Endothelial cell of umbilical vein (primary cell): ENCODE measurements around the gene PRSS35. TPM values are rescaled to one million over a fixed set of nuclear protein-coding genes. Genes with fewer than 3 reads are reported as not detected.

ENCODE experiments used
- BruUV-seq: library from RNA; stranded (reverse); fragments of 400-500 nt; replicated peaks from 2 replicates; lab custom pipeline; 2021; lab: Mats Ljungman, UMichigan
- CTCF ChIA-PET: fragments of 300-600, 350-600 bp; sonication (Branson Sonifier 250); formaldehyde crosslinking; loops from one replicate; lab custom pipeline; 2021; ENCODE audit warnings: antibody characterized with exemption, inconsistent platforms; lab: Charles Lee
- POLR2A ChIA-PET: fragments of 300-600, 350-600 bp; sonication (Branson Sonifier 250); formaldehyde crosslinking; loops from one replicate; lab custom pipeline; 2021; ENCODE audit warnings: antibody characterized with exemption, inconsistent platforms; lab: Charles Lee
- DNase-seq: peaks from one replicate; pipeline ENCODE4 v3.0.0-alpha.2; 2011; ENCODE audit warnings: low read depth, low spot score
- FAIRE-seq: peaks from 2 replicates; lab custom pipeline; 2011; peaks lifted over from hg19 to GRCh38; lab: Jason Lieb, UNC
- H2AFZ ChIP-seq: 2 replicates; pipeline ENCODE4 v1.6.0; 2012; ENCODE audit warnings: low read depth, low read length, control low read depth, inconsistent platforms
- H3K27ac ChIP-seq: 2 replicates; pipeline ENCODE4 v1.5.1; 2011; ENCODE audit warnings: low read depth, mild to moderate bottlenecking, control low read depth, low read length, moderate library complexity; ENCODE audit not compliant: insufficient read depth
- H3K27me3 ChIP-seq, 2 experiments: 2 replicates each; pipeline versions ENCODE4 v1.6.0 to v1.6.1; 2011; ENCODE audit warnings: low read length in 2 of 2, mixed read lengths in 1 of 2; ENCODE audit not compliant: control insufficient read depth in 2 of 2, insufficient read depth in 2 of 2
- H3K36me3 ChIP-seq, 2 experiments: 2 replicates in 1 of 2; 3 replicates in 1 of 2; pipeline ENCODE4 v1.5.1; 2011; ENCODE audit warnings: low read length in 2 of 2, mild to moderate bottlenecking in 1 of 2, moderate library complexity in 1 of 2; ENCODE audit not compliant: control insufficient read depth in 2 of 2, insufficient read depth in 2 of 2; ENCODE audit errors: extremely low read depth in 1 of 2
- H3K4me1 ChIP-seq: 3 replicates; pipeline ENCODE4 v1.5.1; 2011; ENCODE audit warnings: mild to moderate bottlenecking, low read length; ENCODE audit not compliant: control insufficient read depth, insufficient read depth; ENCODE audit errors: extremely low read depth
- H3K4me2 ChIP-seq: 2 replicates; pipeline ENCODE4 v1.6.1; 2011; ENCODE audit warnings: low read length, control low read depth, mixed read lengths; ENCODE audit not compliant: insufficient read depth
- H3K4me3 ChIP-seq, 3 experiments: fragments of 200-600 bp in 1 of 3; sonication (generic), shearing (Covaris generic) in 1 of 3; replicated peaks in 1 of 3; 2 replicates each; pipeline ENCODE4 v1.5.1; 2011 to 2016; ENCODE audit warnings: control low read depth in 3 of 3, low read length in 3 of 3, mild to moderate bottlenecking in 2 of 3, inconsistent platforms in 1 of 3, low read depth in 1 of 3, moderate library complexity in 1 of 3; ENCODE audit not compliant: insufficient read depth in 1 of 3
- H3K79me2 ChIP-seq: 2 replicates; pipeline ENCODE4 v1.6.0; 2012; ENCODE audit warnings: low read length, inconsistent platforms; ENCODE audit not compliant: control insufficient read depth, insufficient read depth
- H3K9ac ChIP-seq: replicated peaks from 2 replicates; pipeline ENCODE3; 2011; ENCODE audit warnings: low read length, control low read depth; ENCODE audit not compliant: insufficient read depth; ENCODE audit errors: extremely low read depth
- H3K9me1 ChIP-seq: replicated peaks from 3 replicates; pipeline ENCODE4 v1.6.0; 2011; ENCODE audit warnings: mild to moderate bottlenecking, low read length; ENCODE audit not compliant: control insufficient read depth, insufficient read depth; ENCODE audit errors: extremely low read depth
- H3K9me3 ChIP-seq: replicated peaks from 2 replicates; pipeline ENCODE4 v1.5.1; 2012; ENCODE audit warnings: low read length, inconsistent platforms; ENCODE audit not compliant: control insufficient read depth, insufficient read depth
- H4K20me1 ChIP-seq: replicated peaks from 2 replicates; pipeline ENCODE3; 2011; ENCODE audit warnings: mild to moderate bottlenecking, low read length; ENCODE audit not compliant: control insufficient read depth, insufficient read depth; ENCODE audit errors: extremely low read depth
- EZH2 ChIP-seq: IDR thresholded peaks from 2 replicates; pipeline ENCODE4 v1.6.1; 2012; ENCODE audit warnings: borderline replicate concordance, low read depth, mild to moderate bottlenecking, moderate library complexity, low read length, inconsistent platforms; ENCODE audit not compliant: severe bottlenecking
- FOS ChIP-seq: IDR thresholded peaks from 2 replicates; pipeline ENCODE4 v1.6.1; 2011; ENCODE audit warnings: mild to moderate bottlenecking, low read length, moderate library complexity, borderline replicate concordance; ENCODE audit not compliant: insufficient read depth
- GATA2 ChIP-seq: IDR thresholded peaks from 2 replicates; pipeline ENCODE4 v1.7.0; 2011; ENCODE audit warnings: low read depth, mild to moderate bottlenecking, moderate library complexity, mixed read lengths, low read length; ENCODE audit not compliant: insufficient read length, insufficient read depth
- JUN ChIP-seq: IDR thresholded peaks from 2 replicates; pipeline ENCODE4 v1.6.1; 2011; ENCODE audit warnings: borderline replicate concordance, low read depth; ENCODE audit not compliant: insufficient read length, insufficient read depth
- POLR2A ChIP-seq: IDR thresholded peaks from 2 replicates; pipeline ENCODE4 v1.6.1; 2012; ENCODE audit warnings: low read depth, mild to moderate bottlenecking, control low read depth, low read length
- POLR2AphosphoS5 ChIP-seq: IDR thresholded peaks from 2 replicates; pipeline ENCODE4 v1.6.1; 2012; ENCODE audit warnings: low read depth, mild to moderate bottlenecking, control low read depth, low read length, moderate library complexity; ENCODE audit not compliant: insufficient read depth
- dilution Hi-C: fragments of 300-500 bp; cut with MboI; formaldehyde crosslinking; loops from one replicate; pipeline ENCODE4 v1.15.0; 2019; ENCODE audit warnings: low sequenced_read_pairs; ENCODE audit not compliant: extremely low pct_ligation_motif_present
- intact Hi-C: fragments of 100-400 bp; cut with micrococcal nuclease; formaldehyde crosslinking; loops from one replicate; pipeline ENCODE4 v1.10.0; 2022
- polyA plus RNA-seq, 4 experiments: library from polyadenylated mRNA; depleted of rRNA in 3 of 4; stranded (reverse) in 3 of 4; unstranded in 1 of 4; fragments of >200 nt; gene quantifications; 2 replicates each; pipeline versions ENCODE4 v1.2.1 to v1.2.3, GENCODE V29; 2011 to 2012; ENCODE audit warnings: missing spikeins in 1 of 4
- total RNA-seq: library from RNA; stranded (reverse); gene quantifications from 2 replicates; pipeline ENCODE4 v1.2.3, GENCODE V29; 2021
- TF ChIP-seq, protein P1 (sequence below), 2 donors: IDR thresholded peaks; 1 replicate in 1 of 2; 2 replicates in 1 of 2; pipeline ENCODE4 v1.5.1; 2011; ENCODE audit warnings: low read length in 2 of 2, mild to moderate bottlenecking in 2 of 2, moderate library complexity in 2 of 2, control low read depth in 1 of 2, inconsistent platforms in 1 of 2, low read depth in 1 of 2; ENCODE audit not compliant: insufficient read depth in 1 of 2; ENCODE audit errors: extremely low read depth in 1 of 2
- TF ChIP-seq, protein P2 (sequence below): IDR thresholded peaks from 2 replicates; pipeline ENCODE4 v1.6.1; 2011; ENCODE audit not compliant: insufficient read depth, insufficient read length

Gene PRSS35
- total and polyA plus RNA-seq, 2 donors (not counting 3 experiments of a cell fraction or from before 2014, with no cell fraction given): not detected

DNA sequence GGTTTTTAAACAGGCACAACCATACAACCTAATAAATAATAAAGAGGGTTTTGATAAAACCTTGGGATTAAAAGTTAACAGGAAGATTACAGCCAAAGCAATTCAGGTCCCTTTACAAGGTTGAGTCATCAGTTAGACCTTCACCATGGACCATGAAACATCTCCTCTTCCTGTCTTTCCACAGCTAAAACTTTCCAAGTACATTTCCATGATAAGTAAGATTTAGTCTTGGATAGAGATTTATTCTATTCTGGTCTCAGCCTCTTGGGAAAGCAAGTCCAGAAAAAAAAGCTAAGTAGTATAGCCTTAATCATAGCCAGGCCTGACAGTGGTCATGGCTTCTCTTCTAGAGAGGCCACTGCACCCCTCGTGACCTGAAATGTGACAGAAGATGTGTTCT is 2.9 kb upstream of the PRSS35 start:
- Histone ChIP-seq H3K9me1 (no peaks in the 10 kb centered on the region), H4K20me1 (no peaks in the 10 kb centered on the region), H3K9ac (no peak overlapping the region), H3K27me3 (no peaks in the 10 kb centered on the region), H3K4me2 (no peak overlapping the region), H3K9me3 (no peaks in the 10 kb centered on the region), H3K4me1 (peaks cover 9% of the 10 kb centered on the region), H3K27ac (no peak overlapping the region), H2AFZ (no peak overlapping the region), H3K4me3 (no peak overlapping the region), H3K36me3 (no peaks in the 10 kb centered on the region), H3K79me2 (no peaks in the 10 kb centered on the region)
- ChIA-PET POLR2A (no interaction called here), CTCF (interaction anchor here (0.6 to 7.0 kb wide), 5 partner anchors 26 to 443 kb away, joined by 3 to 319 read pairs (median 7); partner anchors contain the start of gene UBE3D)
- DNase-seq: no peak
- TF ChIP-seq, protein P1, sequence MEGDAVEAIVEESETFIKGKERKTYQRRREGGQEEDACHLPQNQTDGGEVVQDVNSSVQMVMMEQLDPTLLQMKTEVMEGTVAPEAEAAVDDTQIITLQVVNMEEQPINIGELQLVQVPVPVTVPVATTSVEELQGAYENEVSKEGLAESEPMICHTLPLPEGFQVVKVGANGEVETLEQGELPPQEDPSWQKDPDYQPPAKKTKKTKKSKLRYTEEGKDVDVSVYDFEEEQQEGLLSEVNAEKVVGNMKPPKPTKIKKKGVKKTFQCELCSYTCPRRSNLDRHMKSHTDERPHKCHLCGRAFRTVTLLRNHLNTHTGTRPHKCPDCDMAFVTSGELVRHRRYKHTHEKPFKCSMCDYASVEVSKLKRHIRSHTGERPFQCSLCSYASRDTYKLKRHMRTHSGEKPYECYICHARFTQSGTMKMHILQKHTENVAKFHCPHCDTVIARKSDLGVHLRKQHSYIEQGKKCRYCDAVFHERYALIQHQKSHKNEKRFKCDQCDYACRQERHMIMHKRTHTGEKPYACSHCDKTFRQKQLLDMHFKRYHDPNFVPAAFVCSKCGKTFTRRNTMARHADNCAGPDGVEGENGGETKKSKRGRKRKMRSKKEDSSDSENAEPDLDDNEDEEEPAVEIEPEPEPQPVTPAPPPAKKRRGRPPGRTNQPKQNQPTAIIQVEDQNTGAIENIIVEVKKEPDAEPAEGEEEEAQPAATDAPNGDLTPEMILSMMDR (IDR thresholded peaks at IDR 0.05; ENCODE audit: extremely low read depth in 1 of 2, insufficient read depth in 1 of 2, low read depth in 1 of 2, low read length in 2 of 2): no peak
- TF ChIP-seq, protein P2, sequence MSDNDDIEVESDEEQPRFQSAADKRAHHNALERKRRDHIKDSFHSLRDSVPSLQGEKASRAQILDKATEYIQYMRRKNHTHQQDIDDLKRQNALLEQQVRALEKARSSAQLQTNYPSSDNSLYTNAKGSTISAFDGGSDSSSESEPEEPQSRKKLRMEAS: no peak
- no peak for TF ChIP-seq EZH2
- TF ChIP-seq GATA2: no peak
- TF ChIP-seq POLR2A: no peak
- no peak for TF ChIP-seq FOS
- no peak for TF ChIP-seq JUN
- no peak for TF ChIP-seq POLR2AphosphoS5
- dilution Hi-C loops (loop anchor here (25.0 kb wide), 2 partner anchors 297 to 422 kb away; no protein-coding TSS in a partner anchor), intact Hi-C loops (no loop called here)
- no TSS peak for BruUV-seq
- no peak for FAIRE-seq
